ENCODE data around the gene GHR. TPM values are rescaled to one million over a fixed set of nuclear protein-coding genes. Genes with fewer than 3 reads are reported as not detected.
"Not testable (repeated sequence)": the region's sequence is repeated elsewhere in the genome, so short reads cannot be mapped to it uniquely, and the experiment has no call there.

Gene GHR
- total RNA-seq, 1 experiment from 2014 or later = 0.05 TPM

GRCh38 chr5:42720251-42720650 is 297.0 kb downstream of the GHR start:
- Histone ChIP-seq H3K9me3 (ENCODE audit: control insufficient read depth, insufficient read depth, low read depth, low read length) (no peaks in the 10 kb centered on the region), H3K27ac (ENCODE audit: low read length) (no peak overlapping the region), H3K4me1 (ENCODE audit: control insufficient read depth, insufficient read depth, low read length) (no peaks in the 10 kb centered on the region), H3K36me3 (ENCODE audit: control insufficient read depth, insufficient read depth, low read length) (no peaks in the 10 kb centered on the region), H3K4me3 (ENCODE audit: low read depth in 2 of 2, low read length in 2 of 2) (no peak overlapping the region), H3K27me3 (ENCODE audit: control insufficient read depth, insufficient read depth, low read length) (peaks cover 11% of the 10 kb centered on the region; the same call in 1 of the 2 replicates)
- in situ Hi-C loops (cut with HindIII; ENCODE audit: low pct_unique_long_range_greater_than_20kb, low sequenced_read_pairs) = no loop called here
- DNase-seq (ENCODE audit: low read depth, low spot score) = no peak
- intact Hi-C loops (cut with micrococcal nuclease; ENCODE audit: unreplicated experiment) = no loop called here
- ATAC-seq = no peak
- ChIA-PET CTCF (no interaction called here), POLR2A (no interaction called here)
- no TSS peak for BruUV-seq (replicated peaks)
- TF ChIP-seq, protein P1, sequence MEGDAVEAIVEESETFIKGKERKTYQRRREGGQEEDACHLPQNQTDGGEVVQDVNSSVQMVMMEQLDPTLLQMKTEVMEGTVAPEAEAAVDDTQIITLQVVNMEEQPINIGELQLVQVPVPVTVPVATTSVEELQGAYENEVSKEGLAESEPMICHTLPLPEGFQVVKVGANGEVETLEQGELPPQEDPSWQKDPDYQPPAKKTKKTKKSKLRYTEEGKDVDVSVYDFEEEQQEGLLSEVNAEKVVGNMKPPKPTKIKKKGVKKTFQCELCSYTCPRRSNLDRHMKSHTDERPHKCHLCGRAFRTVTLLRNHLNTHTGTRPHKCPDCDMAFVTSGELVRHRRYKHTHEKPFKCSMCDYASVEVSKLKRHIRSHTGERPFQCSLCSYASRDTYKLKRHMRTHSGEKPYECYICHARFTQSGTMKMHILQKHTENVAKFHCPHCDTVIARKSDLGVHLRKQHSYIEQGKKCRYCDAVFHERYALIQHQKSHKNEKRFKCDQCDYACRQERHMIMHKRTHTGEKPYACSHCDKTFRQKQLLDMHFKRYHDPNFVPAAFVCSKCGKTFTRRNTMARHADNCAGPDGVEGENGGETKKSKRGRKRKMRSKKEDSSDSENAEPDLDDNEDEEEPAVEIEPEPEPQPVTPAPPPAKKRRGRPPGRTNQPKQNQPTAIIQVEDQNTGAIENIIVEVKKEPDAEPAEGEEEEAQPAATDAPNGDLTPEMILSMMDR (IDR thresholded peaks at IDR 0.05) = no peak
- TF ChIP-seq POLR2AphosphoS5 (IDR thresholded peaks at IDR 0.05; ENCODE audit: low read depth, low read length) = no peak
- TF ChIP-seq SIN3A (IDR thresholded peaks at IDR 0.05; ENCODE audit: borderline replicate concordance, insufficient read depth, low read depth, low read length) = no peak
- TF ChIP-seq, protein P2, sequence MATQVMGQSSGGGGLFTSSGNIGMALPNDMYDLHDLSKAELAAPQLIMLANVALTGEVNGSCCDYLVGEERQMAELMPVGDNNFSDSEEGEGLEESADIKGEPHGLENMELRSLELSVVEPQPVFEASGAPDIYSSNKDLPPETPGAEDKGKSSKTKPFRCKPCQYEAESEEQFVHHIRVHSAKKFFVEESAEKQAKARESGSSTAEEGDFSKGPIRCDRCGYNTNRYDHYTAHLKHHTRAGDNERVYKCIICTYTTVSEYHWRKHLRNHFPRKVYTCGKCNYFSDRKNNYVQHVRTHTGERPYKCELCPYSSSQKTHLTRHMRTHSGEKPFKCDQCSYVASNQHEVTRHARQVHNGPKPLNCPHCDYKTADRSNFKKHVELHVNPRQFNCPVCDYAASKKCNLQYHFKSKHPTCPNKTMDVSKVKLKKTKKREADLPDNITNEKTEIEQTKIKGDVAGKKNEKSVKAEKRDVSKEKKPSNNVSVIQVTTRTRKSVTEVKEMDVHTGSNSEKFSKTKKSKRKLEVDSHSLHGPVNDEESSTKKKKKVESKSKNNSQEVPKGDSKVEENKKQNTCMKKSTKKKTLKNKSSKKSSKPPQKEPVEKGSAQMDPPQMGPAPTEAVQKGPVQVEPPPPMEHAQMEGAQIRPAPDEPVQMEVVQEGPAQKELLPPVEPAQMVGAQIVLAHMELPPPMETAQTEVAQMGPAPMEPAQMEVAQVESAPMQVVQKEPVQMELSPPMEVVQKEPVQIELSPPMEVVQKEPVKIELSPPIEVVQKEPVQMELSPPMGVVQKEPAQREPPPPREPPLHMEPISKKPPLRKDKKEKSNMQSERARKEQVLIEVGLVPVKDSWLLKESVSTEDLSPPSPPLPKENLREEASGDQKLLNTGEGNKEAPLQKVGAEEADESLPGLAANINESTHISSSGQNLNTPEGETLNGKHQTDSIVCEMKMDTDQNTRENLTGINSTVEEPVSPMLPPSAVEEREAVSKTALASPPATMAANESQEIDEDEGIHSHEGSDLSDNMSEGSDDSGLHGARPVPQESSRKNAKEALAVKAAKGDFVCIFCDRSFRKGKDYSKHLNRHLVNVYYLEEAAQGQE (IDR thresholded peaks at IDR 0.05; ENCODE audit: insufficient read depth in 1 of 2, low read depth in 2 of 2, low read length in 1 of 2) = no peak
- TF ChIP-seq TCF7L2 (IDR thresholded peaks at IDR 0.05; ENCODE audit: low read depth, low read length) = no peak

- Histone ChIP-seq H3K4me3 (ENCODE audit: low read depth in 2 of 2, low read length in 2 of 2) (no peak overlapping the region), H3K9me3 (ENCODE audit: control insufficient read depth, insufficient read depth, low read depth, low read length) (no peaks in the 10 kb centered on the region), H3K27ac (ENCODE audit: low read length) (no peak overlapping the region), H3K4me1 (ENCODE audit: control insufficient read depth, insufficient read depth, low read length) (no peaks in the 10 kb centered on the region), H3K36me3 (ENCODE audit: control insufficient read depth, insufficient read depth, low read length) (no peaks in the 10 kb centered on the region), H3K27me3 (ENCODE audit: control insufficient read depth, insufficient read depth, low read length) (peaks cover 13% of the 10 kb centered on the region)
- DNase-seq (ENCODE audit: low read depth, low spot score) (no peak), ATAC-seq (no peak)
- TF ChIP-seq, protein P2 (IDR thresholded peaks at IDR 0.05; ENCODE audit: insufficient read depth in 1 of 2, low read depth in 2 of 2, low read length in 1 of 2) = no peak
- no peak for TF ChIP-seq SIN3A (IDR thresholded peaks at IDR 0.05; ENCODE audit: borderline replicate concordance, insufficient read depth, low read depth, low read length)
- TF ChIP-seq POLR2AphosphoS5 (IDR thresholded peaks at IDR 0.05; ENCODE audit: low read depth, low read length) = no peak
- no peak for TF ChIP-seq TCF7L2 (IDR thresholded peaks at IDR 0.05; ENCODE audit: low read depth, low read length)
- TF ChIP-seq, protein P1 (IDR thresholded peaks at IDR 0.05) = no peak
- in situ Hi-C loops (cut with HindIII; ENCODE audit: low pct_unique_long_range_greater_than_20kb, low sequenced_read_pairs) = no loop called here
- POLR2A ChIA-PET = no interaction called here
- BruUV-seq (replicated peaks) = no TSS peak
- CTCF ChIA-PET = interaction anchor here (0.8 kb wide), 1 partner anchor 664 kb away, joined by 4 read pairs; no protein-coding TSS in a partner anchor
- intact Hi-C loops (cut with micrococcal nuclease; ENCODE audit: unreplicated experiment) = no loop called here
Observed at GRCh38 chr5:42721484-42721883, 298.2 kb downstream of the GHR start.

DNA sequence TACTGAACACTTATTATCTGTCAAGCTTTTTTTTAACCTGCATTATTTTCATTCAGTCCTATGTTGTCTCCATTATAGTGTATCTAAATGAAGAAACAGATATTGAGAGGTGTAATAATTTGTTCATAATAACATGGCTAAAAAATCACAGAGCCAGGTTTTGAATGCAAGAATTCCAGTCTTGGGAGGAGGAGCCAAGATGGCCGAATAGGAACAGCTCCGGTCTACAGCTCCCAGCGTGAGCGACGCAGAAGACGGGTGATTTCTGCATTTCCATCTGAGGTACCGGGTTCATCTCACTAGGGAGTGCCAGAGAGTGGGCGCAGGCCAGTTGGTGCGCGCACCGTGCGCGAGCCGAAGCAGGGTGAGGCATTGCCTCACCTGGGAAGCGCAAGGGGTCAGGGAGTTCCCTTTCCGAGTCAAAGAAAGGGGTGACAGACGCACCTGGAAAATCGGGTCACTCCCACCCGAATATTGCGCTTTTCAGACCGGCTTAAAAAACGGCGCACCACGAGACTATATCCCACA is 311.4 kb downstream of the GHR start:
- in situ Hi-C loops (cut with HindIII; ENCODE audit: low pct_unique_long_range_greater_than_20kb, low sequenced_read_pairs); H3K4me3 ChIP-seq (ENCODE audit: low read depth in 2 of 2, low read length in 2 of 2); DNase-seq (ENCODE audit: low read depth, low spot score); ATAC-seq; H3K9me3 ChIP-seq (ENCODE audit: control insufficient read depth, insufficient read depth, low read depth, low read length); H3K27ac ChIP-seq (ENCODE audit: low read length); H3K36me3 ChIP-seq (ENCODE audit: control insufficient read depth, insufficient read depth, low read length); intact Hi-C loops (cut with micrococcal nuclease; ENCODE audit: unreplicated experiment); BruUV-seq (replicated peaks); H3K4me1 ChIP-seq (ENCODE audit: control insufficient read depth, insufficient read depth, low read length); CTCF ChIA-PET; POLR2A ChIA-PET; H3K27me3 ChIP-seq (ENCODE audit: control insufficient read depth, insufficient read depth, low read length): not testable (repeated sequence)

Data from Panc1 (cell line).